Dedifferentiated amniotic fluid mesenchymal stem cell (primary cell): Measurements from ENCODE around the gene RTCA.
A peak's percentile ranks its signal among the peaks of the same experiment; 100 is the strongest.
"Not testable (repeated sequence)": the region's sequence is repeated elsewhere in the genome, so short reads cannot be mapped to it uniquely, and the experiment has no call there.

Experiments
- DNase-seq: peaks from one replicate; pipeline ENCODE4 v3.0.0-alpha.2; 2016; ENCODE audit errors: extremely low spot score

Gene RTCA

DNA sequence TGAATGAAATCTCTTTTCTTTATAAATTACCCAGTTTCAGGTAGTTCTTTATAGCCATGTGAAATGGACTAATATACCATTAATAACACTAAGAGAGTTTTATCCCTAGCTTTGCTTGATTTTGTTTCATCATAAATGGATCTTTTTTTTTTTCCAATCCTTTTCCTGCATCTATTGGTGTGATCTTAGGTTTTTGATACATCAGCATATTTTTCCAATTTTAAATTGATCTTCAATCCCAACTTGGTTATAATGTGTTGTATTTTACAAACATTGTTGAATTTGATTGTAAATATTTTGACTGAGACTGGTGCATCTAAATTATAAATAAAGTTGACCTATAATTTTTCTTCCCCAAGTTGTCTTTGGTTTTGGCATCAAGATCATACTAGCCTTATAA lies 4.3 kb upstream of the RTCA start:
- DNase-seq, result no peak

DNA sequence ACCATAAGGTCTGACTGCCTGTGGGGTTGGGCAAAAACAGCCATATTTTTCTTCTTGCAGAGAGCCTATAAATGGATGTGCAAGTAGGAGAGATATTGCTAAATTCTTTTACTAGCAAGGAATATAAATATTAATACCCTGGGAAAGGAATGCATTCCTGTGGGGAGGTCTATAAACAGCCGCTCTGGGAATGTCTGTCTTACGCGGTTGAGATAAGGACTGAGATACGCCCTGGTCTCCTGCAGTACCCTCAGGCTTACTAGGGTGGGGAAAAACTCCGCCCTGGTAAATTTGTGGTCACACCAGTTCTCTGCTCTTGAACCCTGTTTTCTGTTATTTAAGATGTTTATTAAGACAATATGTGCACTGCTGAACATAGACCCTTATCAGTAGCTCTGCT lies 1.9 kb upstream of the RTCA start:
- not testable (repeated sequence) for DNase-seq

DNA sequence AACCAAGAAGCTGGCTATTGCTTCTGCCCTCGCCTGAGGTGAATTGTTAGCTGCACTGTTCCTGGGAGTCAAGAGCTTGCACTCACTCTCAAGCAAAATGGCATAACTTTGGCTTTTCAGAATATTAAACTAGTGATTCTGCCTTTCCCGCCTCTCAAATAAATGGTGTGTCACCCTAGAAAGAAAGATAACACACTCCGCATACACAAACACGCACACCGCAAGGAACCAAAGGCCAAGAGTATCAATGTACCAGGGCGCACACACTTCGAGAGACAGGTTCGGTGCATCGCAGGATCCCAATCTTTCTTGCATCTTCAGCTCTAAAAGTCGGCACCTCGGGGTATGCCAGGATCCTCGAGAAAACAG lies 470 bp upstream of the RTCA start:
- DNase-seq, result peak; percentile 32

DNA sequence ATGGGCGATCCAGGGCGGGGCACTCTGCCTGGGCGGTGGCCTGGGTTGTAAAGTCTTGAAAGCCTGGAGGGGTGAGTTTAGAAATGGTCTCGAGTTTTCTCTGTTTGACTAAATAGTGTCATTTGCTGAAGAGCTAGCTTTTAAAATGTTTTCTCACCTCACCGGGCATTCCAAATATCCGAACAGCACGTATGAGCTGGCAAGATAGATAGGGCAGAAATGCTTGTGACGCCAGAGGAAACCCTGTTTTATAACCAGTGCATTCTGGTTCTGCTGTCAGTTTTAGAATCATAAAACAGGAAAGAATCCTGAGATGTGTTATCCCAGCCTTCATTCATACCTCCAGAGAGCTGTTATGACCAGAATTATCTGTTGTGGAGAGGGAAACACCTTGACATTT lies 725 bp downstream of the RTCA start:
- DNase-seq, result no peak

DNA sequence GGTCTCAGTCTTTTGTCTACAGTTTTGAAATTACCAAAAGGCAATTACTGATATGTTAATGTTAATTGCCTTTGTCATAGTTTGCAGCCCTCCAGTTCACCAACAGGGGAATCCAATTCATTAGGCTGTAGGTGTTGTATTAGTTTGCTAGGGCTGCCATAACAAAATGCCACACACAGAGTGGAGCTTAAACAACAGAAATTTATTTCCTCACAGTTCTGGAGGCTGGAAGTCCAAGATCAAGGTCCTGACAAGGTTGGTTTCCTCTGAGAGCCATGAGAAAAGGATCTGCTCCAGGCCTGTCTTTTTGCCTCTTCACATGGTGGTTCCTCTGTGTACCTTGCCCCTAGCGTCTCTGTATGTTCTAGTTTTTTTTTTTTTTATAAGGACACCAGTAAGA lies 1.3 kb downstream of the RTCA start:
- DNase-seq, result no peak

DNA sequence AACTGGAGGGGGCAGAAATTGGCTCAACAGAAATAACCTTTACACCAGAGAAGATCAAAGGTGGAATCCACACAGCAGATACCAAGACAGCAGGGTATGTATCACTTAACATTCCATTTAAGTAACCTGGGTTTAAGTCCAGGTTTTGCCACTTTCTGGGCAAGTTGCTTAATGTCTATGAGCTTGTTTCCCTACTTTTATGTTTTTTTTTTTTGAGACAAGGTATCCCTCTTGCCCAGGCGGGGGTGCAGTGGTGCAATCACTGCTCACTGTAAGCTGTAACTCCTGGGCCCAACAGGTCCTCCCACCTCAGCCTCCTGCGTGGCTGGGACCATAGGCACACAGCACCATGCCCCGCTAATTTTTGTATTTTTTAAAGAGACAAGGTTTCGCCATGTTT lies 2.2 kb downstream of the RTCA start:
- no peak for DNase-seq

DNA sequence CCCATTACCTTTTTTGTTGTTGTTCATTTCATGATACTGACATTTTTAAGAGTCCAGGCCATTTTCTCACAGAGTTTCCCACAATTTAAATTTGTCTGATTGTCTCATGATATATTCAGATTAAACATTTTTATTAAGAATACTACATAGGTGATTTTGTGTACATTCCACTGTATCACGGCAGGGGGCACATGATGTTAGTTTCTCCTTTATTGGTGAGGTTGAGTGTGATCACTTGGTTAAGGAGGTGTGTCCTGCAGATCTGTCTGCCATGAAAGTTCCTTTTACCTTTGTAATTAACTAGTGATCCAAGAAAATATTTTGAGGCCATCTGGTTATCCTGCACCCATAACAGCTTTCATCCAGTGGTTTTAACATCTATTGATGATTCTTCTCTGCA lies 11.8 kb downstream of the RTCA start:
- DNase-seq, result no peak

DNA sequence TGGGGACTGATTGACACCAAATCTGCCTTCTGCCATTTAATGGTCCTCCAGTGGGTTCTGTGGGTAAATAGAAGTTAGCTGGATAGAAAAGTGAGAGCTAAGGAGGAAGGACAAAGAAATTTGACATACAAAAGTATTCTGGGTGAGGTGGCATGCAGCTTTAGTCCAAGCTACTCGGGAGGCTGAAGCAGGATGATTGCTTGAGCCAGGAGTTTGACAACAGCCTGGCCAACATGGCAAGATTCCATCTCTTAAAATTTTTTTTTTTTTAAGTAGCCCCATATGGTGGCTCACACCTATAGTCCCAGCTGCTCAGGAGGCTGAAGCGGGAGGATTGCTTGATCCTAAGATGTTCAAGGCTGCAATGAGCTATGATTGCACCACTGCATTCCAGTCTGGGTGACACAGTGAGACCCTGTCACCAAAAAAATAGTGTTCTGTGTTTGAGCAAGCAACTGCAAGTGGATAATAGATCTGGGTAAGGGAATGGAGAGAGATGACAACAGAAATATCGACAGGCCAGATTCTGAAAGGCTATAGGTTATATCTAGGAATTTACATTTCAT lies 13.4 kb downstream of the RTCA start:
- no peak for DNase-seq

DNA sequence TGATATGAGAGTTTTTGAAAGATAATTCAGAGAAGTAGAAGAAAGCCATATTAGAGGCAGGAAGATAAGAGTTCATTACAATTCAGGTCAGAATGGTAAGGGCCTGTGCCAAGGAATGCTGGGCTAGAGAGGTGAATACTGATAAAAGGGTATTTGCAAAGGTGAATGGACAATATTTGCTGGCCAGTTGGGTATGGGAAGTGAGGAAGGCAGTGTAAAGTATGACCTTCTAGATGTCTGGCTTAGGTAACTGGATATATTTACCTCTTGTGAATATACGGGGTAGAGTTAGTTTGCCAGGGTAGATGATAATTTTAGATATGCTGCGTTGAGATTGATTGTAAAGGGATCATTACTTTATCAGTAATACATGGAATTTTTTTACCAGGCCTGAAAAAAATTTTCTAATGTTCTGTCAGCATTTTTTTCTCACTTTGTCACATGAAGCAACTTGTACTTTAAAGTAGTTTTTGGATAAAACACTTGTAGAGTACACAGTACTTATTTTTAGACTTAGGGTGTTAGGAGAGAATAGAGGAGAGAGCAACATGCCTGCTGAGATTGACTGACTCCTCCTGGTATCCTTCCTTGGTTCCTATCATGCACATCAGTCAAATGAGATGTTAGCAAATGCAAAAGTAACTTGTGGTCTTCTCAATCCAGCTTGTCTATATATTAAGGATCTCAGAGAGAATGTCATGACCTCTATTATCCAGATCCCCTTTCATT lies 14.1 kb downstream of the RTCA start:
- DNase-seq, result no peak

DNA sequence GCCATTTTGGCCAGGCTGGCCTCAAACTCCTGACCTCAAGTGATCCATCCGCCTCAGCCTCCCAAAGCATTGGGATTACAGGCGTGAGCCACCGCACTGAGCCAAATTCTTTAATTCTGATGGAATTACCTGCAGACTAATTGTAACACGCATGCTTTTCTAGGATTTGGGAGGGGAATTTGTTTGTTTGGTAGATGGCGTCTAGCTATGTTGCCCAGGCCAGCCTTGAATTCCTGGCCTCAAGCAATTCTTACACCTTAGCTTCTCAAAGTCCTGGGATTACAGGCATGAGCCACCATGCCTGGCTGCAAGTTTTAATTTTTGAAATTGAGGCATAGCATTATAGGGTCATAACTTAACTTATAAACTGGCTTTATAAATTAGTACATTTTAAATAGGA lies 18.6 kb downstream of the RTCA start:
- DNase-seq, result no peak

DNA sequence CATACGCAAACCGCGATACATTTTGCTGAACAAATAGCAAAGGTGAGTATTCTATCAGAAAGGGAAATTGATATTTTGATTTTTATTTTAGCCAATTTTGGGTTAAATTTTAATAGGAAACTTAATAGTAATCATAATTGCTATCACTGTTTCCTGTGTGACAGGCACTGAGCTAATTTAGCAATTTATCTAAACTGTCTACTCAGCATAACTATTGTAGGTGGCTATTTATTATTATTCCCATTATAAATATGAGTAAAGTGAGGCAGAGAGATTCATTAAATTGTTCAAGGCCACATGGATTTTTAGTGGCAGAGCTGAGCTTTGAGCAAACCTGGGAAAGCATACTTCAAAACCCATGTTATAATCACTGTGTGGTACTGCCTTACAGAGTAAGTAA lies 21.1 kb downstream of the RTCA start:
- DNase-seq, result no peak

DNA sequence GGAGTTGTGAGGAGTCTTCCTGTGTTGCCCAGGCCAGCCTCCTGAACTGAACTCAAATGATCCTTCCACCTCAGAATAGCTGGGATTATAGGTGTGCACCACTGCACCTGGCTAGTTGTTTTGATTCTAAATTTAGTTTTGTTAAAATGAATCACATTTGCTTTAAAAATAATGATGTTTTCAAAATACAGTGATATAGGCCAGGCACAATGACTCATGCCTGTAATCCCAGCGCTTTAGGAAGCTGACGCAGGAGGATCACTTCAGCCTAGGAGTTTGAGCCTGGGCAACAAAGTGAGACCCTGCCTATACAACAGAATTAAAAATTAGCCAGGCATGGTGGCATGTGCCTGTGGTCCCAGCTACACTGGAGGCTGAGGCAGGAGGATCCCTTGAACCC lies 24.3 kb downstream of the RTCA start:
- DNase-seq, result no peak

DNA sequence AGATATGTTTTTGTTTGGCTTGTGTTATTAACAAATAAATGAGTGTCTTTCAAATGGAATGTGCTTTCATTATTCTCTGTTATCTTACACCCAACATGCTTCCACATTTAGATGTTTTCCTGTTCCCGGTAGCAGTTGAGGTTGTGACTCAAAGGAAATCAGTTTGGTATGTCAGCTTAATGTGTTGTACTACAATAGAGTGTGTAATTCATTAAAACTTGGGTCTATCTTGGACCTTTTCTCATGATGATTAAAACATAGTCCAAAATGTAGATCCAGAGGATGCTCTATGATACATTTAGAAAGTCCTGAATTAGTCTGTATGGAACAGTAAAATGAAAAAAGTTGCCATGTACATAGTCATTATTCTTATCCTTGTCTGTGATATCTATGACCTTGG lies 26.7 kb downstream of the RTCA start:
- DNase-seq, result no peak

DNA sequence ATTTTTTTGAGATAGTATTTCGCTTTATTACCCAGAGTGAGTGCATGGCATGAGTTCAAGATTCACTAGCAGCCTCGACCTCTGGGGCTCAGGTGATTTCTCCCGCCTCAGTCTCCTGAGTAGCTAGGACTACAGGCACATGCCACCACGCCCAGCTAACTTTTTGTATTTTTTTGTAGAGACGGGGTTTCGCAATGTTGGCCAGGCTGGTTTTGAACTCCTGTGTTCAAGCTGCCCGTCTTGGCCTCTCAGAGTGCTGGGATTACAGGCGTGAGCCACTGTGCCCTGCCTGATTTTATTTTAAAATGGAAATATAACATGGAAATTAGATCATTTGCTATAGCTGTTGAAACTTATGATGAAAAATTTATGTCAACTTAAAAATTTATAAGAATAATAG lies 30.1 kb downstream of the RTCA start:
- no peak for DNase-seq

DNA sequence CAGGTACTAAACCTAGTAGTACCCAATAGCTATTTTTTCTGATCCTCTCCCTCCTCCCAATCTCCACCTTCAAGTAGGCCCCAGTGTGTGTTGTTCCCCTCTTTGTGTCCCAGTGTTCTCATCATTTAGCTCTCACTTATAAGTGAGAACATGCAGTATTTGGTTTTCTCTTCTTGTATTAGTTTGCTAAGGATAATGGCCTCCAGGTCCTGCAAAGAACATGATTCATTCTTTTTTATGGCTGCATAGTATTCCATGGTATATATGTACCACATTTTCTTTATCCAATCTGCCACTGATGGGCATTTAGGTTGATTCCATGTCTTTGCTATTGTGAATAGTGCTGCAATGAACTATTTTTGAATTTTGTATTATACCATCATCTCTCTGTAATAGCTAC lies 31.0 kb downstream of the RTCA start:
- DNase-seq, result not testable (repeated sequence)

DNA sequence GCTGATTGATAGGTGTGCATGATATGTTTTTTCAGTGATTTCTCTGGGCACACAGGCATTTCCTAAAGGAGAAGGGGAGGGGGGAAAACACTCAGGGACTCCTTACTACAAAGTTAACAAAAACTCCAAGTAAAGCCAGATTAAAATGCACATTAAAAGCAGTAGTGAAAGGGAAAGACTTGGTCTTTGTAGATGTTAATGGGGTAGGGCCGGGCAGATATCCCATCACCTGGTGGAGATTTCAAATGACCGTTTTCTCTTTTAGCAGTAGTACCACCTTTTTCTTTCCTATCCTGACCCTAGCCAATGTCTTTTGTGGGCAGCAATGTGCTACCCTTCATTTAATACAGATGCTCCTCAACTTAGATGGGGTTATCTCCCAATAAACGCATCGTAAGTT lies 32.5 kb downstream of the RTCA start:
- DNase-seq, result no peak

DNA sequence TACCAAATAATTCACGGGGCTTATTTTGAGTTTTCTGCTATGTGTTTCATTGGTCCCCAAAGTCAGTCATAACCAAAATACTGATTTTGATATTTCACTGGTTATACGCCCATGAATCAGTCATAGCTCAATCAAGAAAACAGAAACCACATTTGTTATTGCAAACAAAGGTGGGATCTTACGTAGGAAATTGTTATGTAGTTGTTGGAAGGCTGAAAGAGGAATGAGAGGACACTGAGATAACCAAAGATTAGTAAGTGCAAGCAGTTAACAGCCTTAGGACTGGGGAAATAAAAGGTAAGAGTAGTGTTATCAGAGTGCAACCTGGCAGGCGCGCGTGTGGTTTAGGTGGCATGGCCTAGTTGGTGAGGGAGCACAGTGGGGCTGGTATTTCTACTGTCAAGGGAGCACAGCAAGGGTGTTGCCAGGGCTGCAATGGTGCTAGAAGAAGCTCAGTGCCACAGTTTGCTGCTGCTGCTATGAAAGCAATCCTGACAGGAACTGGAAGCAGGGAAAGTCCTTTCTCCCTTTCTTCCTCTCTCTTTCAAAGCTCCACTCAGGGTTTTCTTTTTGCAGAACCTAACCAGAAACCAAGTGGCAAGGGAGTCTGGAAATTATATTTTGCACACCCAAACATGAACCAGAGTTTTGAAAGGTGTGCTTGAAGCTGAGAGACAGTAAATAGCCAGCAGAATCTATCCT lies 33.7 kb downstream of the RTCA start:
- DNase-seq, result no peak

DNA sequence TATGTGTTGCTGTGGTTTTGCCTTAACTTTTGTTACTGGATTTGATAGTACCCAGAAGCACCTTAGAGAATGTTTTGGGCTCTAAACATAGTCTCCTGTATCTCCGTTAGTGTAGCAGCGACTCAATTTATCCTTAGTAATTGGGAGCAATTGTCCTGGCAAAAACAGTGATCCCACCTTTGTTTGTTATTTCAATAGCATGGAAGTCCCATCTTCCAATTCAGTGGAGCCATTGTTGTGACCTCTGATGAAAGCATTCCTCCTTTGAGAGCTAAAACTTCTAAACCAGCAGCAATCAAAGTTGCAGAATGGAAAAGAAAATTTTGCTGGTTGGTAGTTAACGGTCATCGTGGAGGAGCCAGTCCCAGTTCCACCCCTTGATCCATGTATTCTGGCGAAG lies 34.7 kb downstream of the RTCA start:
- DNase-seq, result no peak

DNA sequence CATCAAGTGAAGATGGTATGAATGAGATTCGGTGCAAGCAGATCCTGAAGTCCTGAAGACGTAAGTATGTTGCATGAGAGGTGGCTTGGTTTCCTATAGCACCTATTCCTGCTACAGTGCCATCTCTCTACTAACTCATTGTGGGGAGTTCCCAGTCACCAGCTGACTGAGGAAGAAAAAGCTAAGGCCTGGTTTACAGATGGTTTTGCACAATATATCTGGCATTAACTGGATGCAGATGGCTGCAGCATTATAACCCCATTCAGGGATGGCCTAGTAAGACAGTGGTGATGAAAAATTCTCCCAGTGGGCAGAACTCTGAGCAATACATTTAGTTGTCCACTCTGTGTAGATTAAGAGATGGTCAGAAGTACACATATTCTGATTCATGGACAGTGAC lies 36.7 kb downstream of the RTCA start:
- no peak for DNase-seq

DNA sequence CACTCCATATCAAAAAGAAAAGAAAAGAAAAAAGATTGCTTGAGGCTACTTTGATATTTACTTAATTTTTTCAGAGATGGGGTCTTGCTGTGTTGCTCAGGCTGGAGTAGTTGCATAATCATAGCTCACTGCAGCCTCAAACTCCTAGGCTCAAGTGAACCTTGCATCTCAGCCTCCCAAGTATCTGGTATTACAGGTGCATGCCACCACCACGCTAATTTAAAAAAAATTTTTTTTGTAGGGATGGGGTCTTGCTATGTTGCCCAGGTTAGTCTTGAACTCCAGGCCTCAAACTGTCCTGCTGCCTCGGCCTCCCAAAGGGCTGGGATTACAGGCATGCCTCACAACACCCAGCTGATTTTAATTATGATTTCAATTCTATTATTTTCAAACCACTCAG lies 38.2 kb downstream of the RTCA start:
- no peak for DNase-seq

DNA sequence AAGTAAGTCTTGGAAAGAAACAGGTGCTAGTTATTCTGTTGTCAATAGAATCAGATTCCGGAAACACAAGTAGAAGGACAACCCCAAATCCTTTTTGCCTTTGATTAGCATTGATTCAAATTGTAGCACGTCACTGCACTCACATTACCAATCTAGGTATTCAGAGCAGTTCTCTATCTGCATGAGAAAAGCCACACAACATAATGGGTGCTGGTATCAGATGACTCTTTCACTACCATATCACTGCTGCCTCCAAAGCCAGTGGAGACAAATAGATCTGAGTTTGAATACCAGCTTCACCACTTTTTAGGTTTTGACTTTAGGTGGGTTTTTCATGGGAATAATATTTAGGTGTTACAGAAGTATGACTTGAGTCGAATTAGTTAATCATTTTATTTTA lies 38.9 kb downstream of the RTCA start:
- DNase-seq, result no peak

DNA sequence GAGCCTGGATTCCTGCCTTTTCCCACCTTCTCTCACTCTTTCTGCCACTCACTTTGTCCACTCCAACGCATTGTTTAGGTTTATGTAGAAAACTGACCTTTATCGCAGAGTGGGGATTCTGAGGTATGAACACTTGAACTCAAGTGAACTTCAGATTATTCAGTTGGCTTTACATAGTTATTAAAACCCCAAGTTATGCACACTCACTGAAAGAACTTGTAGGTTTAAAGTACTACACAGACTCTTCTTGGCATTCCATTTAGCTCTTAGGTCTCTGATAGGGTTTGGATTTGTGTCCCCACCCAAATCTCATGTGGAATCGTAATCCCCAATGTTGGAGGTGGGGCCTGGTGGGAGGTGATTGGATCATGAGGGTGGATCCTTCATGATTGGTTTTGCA lies 39.9 kb downstream of the RTCA start:
- DNase-seq, result no peak

DNA sequence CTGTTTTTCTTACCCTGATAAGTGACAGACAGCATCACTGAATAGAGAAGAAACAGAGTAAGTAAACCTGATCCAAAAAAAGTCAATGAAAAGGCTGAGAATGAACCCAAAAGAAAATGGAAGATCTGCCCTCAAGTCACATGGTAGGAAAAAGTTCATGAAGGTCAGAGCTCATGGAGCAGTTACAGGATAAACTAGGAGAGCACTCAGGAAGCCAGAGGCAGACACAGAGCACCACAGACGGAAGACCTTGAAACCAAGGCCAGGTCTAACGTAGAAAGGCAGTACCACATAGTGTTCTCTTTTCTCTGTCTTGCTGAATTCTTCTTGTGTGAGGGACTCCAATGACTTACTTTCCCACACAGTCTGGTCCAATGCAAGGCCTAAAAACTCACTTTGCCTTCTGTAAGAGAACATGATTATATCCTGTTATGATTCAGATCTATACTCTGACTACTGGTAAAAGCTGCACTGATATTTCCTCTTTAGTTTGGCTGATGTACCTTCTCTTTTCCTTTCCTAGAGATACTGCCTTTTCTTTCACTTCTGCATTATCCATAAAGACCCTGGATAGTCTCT lies 40.8 kb downstream of the RTCA start:
- DNase-seq, result no peak
